Uterus (tissue), 2 donors: ENCODE measurements around the gene TGFBR3L.

Experiments used
- POLR2A ChIP-seq, 2 donors: fragments of 450-650 bp; IDR thresholded peaks; one replicate each; pipeline ENCODE4 v1.6.1; 2016; ENCODE audit warnings: antibody characterized with exemption in 2 of 2, mild to moderate bottlenecking in 1 of 2, moderate library complexity in 1 of 2
- TF ChIP-seq, protein P1 (sequence below), 4 experiments: fragments of 200-600 bp in 2 of 4; fragments of 450-650 bp in 2 of 4; sonication (generic) in 2 of 4; IDR thresholded peaks; one replicate each; pipeline ENCODE4 v1.5.1; 2016 to 2019; ENCODE audit warnings: antibody characterized with exemption in 4 of 4, mild to moderate bottlenecking in 2 of 4, moderate library complexity in 1 of 4

DNA sequence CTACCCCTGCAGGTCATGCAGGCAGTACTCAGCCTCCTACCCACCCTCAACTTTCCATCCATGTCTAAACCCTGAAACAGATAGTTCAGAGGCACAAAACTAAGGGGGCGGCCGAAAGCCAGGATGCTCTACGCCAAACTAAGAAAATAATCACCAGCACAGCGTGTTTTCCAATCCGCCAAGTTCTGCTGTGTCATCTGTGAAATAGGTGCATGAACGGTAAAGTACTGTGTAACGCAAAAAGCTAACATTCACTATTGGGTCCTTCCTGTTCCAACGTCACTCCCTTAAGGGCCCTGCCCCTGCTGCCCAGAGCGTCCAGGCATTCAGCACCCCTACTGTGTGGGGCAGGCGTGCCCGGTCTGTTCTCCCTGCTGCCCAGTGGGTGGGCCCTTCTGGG lies 41.1 kb downstream of the TGFBR3L start:
- TF ChIP-seq POLR2A (IDR thresholded peaks at IDR 0.05), result no peak
- TF ChIP-seq, protein P1, sequence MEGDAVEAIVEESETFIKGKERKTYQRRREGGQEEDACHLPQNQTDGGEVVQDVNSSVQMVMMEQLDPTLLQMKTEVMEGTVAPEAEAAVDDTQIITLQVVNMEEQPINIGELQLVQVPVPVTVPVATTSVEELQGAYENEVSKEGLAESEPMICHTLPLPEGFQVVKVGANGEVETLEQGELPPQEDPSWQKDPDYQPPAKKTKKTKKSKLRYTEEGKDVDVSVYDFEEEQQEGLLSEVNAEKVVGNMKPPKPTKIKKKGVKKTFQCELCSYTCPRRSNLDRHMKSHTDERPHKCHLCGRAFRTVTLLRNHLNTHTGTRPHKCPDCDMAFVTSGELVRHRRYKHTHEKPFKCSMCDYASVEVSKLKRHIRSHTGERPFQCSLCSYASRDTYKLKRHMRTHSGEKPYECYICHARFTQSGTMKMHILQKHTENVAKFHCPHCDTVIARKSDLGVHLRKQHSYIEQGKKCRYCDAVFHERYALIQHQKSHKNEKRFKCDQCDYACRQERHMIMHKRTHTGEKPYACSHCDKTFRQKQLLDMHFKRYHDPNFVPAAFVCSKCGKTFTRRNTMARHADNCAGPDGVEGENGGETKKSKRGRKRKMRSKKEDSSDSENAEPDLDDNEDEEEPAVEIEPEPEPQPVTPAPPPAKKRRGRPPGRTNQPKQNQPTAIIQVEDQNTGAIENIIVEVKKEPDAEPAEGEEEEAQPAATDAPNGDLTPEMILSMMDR (IDR thresholded peaks at IDR 0.05), result no peak
